ENCODE data around the gene IPMK. TPM values are rescaled to one million over a fixed set of nuclear protein-coding genes. Genes with fewer than 3 reads are reported as not detected.

Gene IPMK
- total RNA-seq, 1 donor from 2014 or later = 14.3 TPM

DNA sequence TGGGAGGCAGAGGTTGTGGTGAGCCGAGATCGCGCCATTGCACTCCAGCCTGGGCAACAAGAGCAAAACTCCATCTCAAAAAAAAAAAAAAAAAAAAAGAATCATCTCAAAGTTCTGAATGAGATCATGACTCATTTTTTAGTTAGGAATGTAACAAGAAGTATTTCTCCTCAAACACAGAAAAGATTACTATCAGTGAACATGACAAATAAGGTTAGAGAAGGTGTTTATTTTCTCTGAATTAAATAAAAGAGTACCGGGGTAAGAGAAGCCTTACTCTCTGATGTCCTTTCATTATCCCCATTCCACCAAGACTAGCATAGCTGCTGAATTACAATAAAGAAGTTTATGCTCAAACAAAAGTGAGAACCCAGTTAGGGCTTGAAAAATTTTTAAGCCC lies 50.1 kb downstream of the IPMK start:
- TF ChIP-seq EZH2phosphoT487 (IDR thresholded peaks at IDR 0.05) (no peak), EZH2 (IDR thresholded peaks at IDR 0.05) (no peak)
- TF ChIP-seq, protein P1, sequence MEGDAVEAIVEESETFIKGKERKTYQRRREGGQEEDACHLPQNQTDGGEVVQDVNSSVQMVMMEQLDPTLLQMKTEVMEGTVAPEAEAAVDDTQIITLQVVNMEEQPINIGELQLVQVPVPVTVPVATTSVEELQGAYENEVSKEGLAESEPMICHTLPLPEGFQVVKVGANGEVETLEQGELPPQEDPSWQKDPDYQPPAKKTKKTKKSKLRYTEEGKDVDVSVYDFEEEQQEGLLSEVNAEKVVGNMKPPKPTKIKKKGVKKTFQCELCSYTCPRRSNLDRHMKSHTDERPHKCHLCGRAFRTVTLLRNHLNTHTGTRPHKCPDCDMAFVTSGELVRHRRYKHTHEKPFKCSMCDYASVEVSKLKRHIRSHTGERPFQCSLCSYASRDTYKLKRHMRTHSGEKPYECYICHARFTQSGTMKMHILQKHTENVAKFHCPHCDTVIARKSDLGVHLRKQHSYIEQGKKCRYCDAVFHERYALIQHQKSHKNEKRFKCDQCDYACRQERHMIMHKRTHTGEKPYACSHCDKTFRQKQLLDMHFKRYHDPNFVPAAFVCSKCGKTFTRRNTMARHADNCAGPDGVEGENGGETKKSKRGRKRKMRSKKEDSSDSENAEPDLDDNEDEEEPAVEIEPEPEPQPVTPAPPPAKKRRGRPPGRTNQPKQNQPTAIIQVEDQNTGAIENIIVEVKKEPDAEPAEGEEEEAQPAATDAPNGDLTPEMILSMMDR (IDR thresholded peaks at IDR 0.05) = no peak
- H3K9me3 Mint-ChIP-seq = no peaks in the 10 kb centered on the region
- H3K27ac Mint-ChIP-seq = no peak overlapping the region
- H3K9ac ChIP-seq = no peak overlapping the region
- no peak for DNase-seq (ENCODE audit: low spot score)
- H3K79me2 ChIP-seq (ENCODE audit: low read depth) = no peaks in the 10 kb centered on the region
- H3K4me2 ChIP-seq = no peak overlapping the region
- no peaks in the 10 kb centered on the region for H3K27me3 ChIP-seq
- peaks cover 8% of the 10 kb centered on the region for H3K36me3 Mint-ChIP-seq
- H3K4me1 ChIP-seq = no peaks in the 10 kb centered on the region
- H3K4me3 Mint-ChIP-seq = no peak overlapping the region
- H2AFZ ChIP-seq (replicated peaks) = no peak overlapping the region
- no peaks in the 10 kb centered on the region for H3K9me3 ChIP-seq (ENCODE audit: low read depth)
- H3K27me3 Mint-ChIP-seq (ENCODE audit: insufficient read depth, low read depth) = no peaks in the 10 kb centered on the region
- H3K4me1 Mint-ChIP-seq = no peaks in the 10 kb centered on the region
- H3K27ac ChIP-seq = no peak overlapping the region
- no peaks in the 10 kb centered on the region for H3K36me3 ChIP-seq
- no peaks in the 10 kb centered on the region for H3F3A ChIP-seq (ENCODE audit: low read depth)
- H3K4me3 ChIP-seq = no peak overlapping the region
- H4K20me1 ChIP-seq (ENCODE audit: low read depth) = no peaks in the 10 kb centered on the region

DNA sequence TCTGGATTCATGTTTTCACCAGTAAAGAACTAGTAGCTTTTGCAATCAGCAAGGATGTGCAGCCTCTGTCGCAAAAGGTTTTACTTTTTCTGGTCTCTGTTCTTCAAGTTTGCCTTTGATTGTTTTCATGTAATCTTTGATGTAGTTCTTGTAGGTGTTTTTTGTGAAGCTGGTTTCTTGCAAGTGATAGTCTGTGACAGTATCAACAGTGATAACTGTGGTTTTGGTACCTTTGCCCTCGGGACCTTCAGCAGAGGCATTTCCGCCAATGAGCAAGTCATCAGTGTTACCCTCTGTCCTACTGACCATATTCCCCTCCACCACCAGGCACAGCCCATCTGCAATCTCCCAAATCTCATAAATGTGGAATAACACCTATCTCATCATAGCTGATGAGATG lies 55.1 kb downstream of the IPMK start:
- H3K9me3 Mint-ChIP-seq = peaks cover under 1% of the 10 kb centered on the region
- H2AFZ ChIP-seq (replicated peaks) = no peak overlapping the region
- no peaks in the 10 kb centered on the region for H3K4me1 ChIP-seq
- no peak overlapping the region for H3K4me3 ChIP-seq
- H3K9ac ChIP-seq = no peak overlapping the region
- H3K36me3 ChIP-seq = no peaks in the 10 kb centered on the region
- no peak overlapping the region for H3K27ac Mint-ChIP-seq
- H3K4me3 Mint-ChIP-seq = no peak overlapping the region
- H3F3A ChIP-seq (ENCODE audit: low read depth) = no peaks in the 10 kb centered on the region
- H4K20me1 ChIP-seq (ENCODE audit: low read depth) = no peaks in the 10 kb centered on the region
- no peaks in the 10 kb centered on the region for H3K4me1 Mint-ChIP-seq
- H3K36me3 Mint-ChIP-seq = peaks cover 15% of the 10 kb centered on the region
- H3K27me3 Mint-ChIP-seq (ENCODE audit: insufficient read depth, low read depth) = no peaks in the 10 kb centered on the region
- no peak overlapping the region for H3K27ac ChIP-seq
- H3K4me2 ChIP-seq = no peak overlapping the region
- no peaks in the 10 kb centered on the region for H3K27me3 ChIP-seq
- TF ChIP-seq, protein P1 (IDR thresholded peaks at IDR 0.05) = no peak
- TF ChIP-seq EZH2 (IDR thresholded peaks at IDR 0.05) (no peak), EZH2phosphoT487 (IDR thresholded peaks at IDR 0.05) (no peak)
- H3K79me2 ChIP-seq (ENCODE audit: low read depth) = no peaks in the 10 kb centered on the region
- no peak for DNase-seq (ENCODE audit: low spot score)
- H3K9me3 ChIP-seq (ENCODE audit: low read depth) = no peaks in the 10 kb centered on the region

DNA sequence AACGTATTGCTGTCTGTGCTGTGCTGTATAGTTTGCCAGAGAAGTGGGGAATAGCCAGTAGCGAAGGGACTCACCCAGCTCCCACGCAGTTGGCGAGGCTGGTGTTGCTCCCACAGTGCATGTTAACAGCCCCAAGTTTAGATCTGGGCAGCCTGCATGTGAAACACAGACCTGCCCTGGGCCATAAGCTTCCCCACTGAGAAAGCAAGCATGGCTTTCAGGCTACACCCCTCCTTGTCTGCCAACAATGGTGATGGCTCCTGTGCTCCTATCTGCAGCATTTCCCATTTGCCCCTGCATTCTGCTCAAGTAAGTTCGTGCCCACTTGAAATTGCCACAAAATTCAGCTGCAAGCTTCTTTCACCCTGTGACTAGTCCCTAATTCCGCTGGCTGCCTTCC lies 57.5 kb downstream of the IPMK start:
- DNase-seq (ENCODE audit: low spot score) = no peak
- Mint-ChIP-seq H3K9me3 (peaks cover 2% of the 10 kb centered on the region), H3K27ac (no peak overlapping the region), H3K4me1 (no peaks in the 10 kb centered on the region), H3K36me3 (peaks cover 22% of the 10 kb centered on the region), H3K27me3 (ENCODE audit: insufficient read depth, low read depth) (no peaks in the 10 kb centered on the region), H3K4me3 (no peak overlapping the region)
- Histone ChIP-seq H3K27me3 (no peaks in the 10 kb centered on the region), H3K9ac (no peak overlapping the region), H4K20me1 (ENCODE audit: low read depth) (no peaks in the 10 kb centered on the region), H3K9me3 (ENCODE audit: low read depth) (no peaks in the 10 kb centered on the region), H3K36me3 (no peaks in the 10 kb centered on the region), H3K27ac (no peak overlapping the region), H3F3A (ENCODE audit: low read depth) (no peaks in the 10 kb centered on the region), H3K79me2 (ENCODE audit: low read depth) (no peaks in the 10 kb centered on the region), H3K4me1 (no peaks in the 10 kb centered on the region), H2AFZ (replicated peaks) (no peak overlapping the region), H3K4me3 (no peak overlapping the region), H3K4me2 (no peak overlapping the region)
- TF ChIP-seq, protein P1 (IDR thresholded peaks at IDR 0.05) = no peak
- TF ChIP-seq EZH2phosphoT487 (IDR thresholded peaks at IDR 0.05) (no peak), EZH2 (IDR thresholded peaks at IDR 0.05) (no peak)
